DMS114 treated with DMSO at 0.1 percent for 48 hours (cell line): Measurements from ENCODE around the gene RPL41.

Source experiments
- DNase-seq: peaks from one replicate; lab custom pipeline; 2025; ENCODE audit not compliant: unreplicated experiment; lab: John Stamatoyannopoulos, UW

The RPL41 gene

DNA sequence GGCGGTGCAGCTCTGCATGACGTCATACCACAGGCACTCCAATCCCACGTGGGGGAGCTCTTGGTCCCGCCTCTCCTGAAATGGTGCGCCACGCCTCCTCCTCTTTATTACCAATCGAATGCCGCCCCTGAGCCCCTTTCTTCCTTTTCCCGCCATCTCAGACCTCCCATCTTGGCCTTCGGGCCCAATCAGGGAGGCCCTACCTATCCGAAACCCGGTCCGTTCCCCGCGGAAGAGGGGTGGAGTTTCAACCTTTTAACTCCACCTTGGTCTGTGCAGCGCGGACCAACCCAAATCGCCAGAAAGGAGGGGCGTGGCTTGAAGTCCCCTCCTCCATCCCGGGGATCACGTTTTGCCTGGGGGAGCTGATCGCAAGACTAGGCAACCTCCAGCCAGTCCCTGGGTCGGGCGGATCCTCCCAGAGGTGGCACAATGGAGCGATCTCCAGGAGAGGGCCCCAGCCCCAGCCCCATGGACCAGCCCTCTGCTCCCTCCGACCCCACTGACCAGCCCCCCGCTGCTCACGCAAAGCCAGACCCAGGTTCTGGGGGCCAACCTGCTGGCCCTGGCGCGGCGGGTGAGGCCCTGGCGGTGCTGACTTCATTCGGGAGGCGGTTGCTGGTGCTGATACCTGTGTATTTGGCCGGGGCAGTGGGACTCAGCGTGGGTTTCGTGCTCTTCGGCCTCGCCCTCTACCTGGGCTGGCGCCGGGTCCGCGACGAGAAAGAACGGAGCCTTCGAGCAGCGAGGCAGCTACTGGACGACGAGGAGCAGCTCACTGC is 11.6 kb downstream of the RPL41 start, which contains the start of gene ESYT1:
ESYT1 (plus strand) TSS at position 380 of the 782 bp plus-strand sequence; CDS start at position 433, 53 bp downstream.
- DNase-seq: peak; percentile 100

DNA sequence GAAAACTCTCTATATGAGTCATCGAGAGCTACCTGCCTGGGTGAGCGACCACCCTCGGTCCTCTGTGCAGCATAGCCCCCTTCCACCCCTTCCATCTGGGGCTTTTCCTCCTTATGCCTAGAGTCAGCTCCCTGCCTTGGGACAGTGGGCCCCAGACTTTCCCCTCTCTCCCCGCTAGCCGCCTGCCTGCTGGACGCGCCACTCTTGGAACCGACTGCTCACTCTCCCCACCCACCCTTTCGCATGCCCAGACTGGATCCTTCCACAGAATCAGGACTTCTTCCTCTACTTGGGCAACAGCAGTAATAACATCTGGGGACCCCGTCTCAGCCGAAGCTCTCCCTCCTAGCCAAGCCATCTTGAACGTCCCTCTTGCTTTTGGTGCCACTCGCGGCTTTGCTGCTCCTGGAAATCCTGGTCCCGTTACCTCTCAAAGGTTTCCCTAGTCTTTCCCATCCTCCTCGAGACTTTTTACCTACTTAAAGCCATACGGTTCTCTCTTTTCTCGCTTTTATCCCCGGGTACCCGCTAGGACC is 12.3 kb downstream of the RPL41 start:
- DNase-seq: no peak

GRCh38 chr12:56129206-56129941 is 12.9 kb downstream of the RPL41 start:
- no peak for DNase-seq

DNA sequence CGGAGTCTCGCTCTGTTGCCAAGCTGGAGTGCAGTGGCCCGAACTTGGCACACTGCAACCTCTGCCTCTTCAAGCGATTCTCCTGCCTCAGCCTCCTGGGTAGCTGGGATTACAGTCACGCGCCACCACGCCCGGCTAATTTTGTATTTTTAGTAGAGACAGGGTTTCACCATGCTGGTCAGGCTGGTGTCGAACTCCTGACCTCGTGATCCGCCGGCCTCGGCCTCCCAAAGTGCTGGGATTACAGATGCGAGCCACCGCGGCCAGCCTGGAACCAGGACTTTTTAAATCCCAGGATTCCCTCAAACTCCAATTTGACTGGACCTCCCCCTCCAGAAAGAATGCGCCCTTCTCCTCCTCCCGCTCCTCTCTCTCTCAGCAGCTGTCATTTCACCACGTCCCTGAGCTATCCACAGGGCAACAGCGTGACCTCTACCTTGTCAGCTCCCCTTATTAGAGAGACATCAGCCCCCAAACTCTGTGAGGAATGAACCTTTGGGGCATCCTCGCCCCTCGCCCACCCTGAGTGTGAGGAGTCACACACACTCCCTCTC is 13.6 kb downstream of the RPL41 start:
- DNase-seq: no peak

- DNase-seq: no peak
These were observed 14.4 kb downstream of the RPL41 start for GRCh38 chr12:56130876-56131275.

DNA sequence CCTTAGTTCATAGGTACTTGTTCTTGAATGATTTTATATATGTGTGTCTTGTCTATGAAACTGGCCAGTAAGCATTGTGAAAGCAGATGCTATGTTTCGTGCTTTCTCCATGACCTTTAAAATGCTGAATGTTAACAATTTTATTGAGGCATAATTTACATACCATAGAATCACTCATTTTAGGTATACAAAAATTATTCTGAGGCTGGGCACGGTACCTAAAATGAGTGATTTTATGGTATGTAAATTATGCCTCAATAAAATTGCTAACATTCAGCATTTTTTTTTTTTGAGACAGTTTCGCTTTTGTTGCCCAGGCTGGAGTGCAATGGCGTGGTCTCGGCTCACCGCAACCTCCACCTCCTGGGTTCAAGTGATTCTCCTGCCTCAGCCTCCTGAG is 18.5 kb downstream of the RPL41 start:
- DNase-seq: no peak

DNA sequence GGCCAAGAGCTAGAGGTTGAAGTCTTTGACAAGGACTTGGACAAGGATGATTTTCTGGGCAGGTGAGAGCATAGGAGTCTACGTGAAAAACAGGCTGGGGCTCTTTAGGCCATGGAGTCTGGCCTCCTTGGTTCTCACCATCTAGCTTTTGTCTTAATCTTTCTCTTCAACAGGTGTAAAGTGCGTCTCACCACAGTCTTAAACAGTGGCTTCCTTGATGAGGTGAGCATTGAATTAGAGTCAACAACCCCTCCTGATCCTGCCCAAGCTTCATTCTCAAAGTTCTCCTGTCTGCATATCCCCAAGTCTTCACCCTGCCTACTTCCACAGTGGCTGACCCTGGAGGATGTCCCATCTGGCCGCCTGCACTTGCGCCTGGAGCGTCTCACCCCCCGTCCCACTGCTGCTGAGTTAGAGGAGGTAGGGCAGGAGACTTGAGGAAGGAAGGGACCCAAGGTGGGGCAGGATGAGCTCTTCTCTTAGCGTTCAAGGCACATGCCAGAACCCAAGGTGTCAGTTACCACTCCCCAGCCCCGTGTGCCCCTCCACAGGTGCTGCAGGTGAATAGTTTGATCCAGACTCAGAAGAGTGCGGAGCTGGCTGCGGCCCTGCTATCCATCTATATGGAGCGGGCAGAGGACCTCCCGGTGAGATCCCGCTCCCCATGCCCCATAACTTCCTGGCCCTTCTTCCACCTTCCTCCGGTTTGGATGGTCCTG is 21.6 kb downstream of the RPL41 start:
- DNase-seq: no peak

- no peak for DNase-seq
These were observed 25.7 kb downstream of the RPL41 start for GRCh38 chr12:56141946-56142784.

- no peak for DNase-seq
These were observed 26.8 kb downstream of the RPL41 start for GRCh38 chr12:56143217-56143616.

DNA sequence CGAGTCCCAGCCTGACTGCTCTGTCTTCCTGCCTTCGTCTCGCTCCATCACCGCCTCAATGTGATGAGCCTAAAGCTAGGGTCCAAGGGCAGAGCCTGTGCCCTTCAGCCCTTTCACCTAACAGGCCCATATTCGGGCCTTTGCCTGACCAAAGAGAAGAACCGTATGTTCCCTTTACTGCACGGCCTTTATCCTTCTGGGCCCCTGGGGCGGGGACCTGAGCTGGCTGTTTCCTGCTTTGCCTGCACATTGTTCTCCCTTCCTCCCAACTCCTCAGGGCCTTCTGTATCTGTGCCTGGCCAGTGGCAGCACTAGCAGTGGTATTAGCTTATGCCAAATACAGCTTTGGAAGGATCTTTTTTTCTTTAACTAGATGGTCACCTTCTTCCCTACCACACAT is 27.4 kb downstream of the RPL41 start:
- DNase-seq: no peak

- no peak for DNase-seq
These were observed 28.8 kb downstream of the RPL41 start for GRCh38 chr12:56145217-56145616.

DNA sequence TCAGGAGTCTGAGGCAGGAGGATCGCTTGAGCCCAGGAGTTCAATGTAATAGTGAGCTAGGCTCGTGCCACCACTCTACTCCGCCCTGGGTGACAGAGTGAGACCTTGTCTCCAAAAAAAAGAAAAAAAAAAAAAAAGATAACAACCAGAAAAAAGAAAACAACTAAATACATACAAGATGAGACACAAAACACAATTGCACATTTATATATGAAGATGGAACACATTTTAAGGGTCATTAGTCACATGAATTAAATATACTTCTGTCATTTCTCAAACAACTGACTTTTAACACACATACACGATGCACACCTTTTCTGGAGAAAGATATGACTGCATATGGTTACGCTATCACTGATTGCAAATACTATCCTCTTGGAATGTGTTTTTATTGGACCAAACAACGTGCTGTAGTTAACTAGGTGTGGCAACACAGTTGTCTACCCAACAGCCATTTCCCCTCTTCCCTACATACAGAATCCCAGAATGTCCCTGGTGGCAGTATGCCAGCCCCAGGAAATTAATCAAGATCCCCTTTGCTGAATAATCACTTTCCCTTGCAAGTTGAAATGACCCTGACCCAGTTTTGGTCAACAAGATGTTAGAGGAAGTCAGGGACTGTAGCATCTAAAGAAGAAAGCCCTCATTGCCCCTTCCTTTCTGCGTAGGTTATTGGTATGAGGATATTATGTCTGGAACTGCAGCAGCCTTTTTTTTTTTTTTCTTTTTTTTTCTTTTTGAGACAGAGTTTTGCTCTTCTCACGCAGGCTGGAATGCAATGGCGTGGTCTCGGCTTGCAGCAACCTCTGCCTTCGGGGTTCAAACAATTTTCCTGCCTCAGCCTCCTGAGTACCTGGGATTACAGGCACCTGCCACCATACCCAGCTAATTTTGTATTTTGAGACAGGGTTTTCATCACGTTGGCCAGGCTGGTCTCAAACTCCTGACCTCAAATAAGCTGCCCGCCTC is 30.3 kb downstream of the RPL41 start:
- no peak for DNase-seq

GRCh38 chr12:56150563-56150962 is 34.1 kb downstream of the RPL41 start:
- no peak for DNase-seq

DNA sequence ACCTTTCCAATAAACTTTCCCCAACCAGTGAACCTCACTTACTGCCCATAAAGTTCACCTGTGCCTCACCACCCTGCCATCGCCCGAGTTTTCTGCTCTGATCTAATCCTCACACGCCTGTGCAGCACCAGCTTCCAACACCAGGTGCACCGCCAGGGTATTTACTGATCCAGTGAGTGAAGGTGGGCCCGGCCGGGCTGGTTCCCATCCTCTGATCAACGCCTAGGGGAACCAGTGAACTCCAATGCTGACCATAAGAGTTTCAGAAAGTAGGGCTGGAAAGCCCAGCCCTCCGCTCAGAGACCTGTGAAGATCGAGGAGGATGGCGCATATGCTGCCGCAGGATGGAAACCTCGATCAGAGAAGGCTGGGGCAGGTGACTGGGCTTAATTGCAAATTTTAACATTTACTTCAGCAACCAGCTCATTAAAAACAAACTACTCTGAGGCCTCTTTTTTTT is 35.3 kb downstream of the RPL41 start:
- peak; percentile 64 for DNase-seq

- DNase-seq: peak; percentile 84
These were observed 35.8 kb downstream of the RPL41 start, which contains the start of gene MYL6B for GRCh38 chr12:56152132-56152755. Gene MYL6B (plus strand): TSS chr12:56152587. CDS start chr12:56153919, 1,332 bp downstream.

DNA sequence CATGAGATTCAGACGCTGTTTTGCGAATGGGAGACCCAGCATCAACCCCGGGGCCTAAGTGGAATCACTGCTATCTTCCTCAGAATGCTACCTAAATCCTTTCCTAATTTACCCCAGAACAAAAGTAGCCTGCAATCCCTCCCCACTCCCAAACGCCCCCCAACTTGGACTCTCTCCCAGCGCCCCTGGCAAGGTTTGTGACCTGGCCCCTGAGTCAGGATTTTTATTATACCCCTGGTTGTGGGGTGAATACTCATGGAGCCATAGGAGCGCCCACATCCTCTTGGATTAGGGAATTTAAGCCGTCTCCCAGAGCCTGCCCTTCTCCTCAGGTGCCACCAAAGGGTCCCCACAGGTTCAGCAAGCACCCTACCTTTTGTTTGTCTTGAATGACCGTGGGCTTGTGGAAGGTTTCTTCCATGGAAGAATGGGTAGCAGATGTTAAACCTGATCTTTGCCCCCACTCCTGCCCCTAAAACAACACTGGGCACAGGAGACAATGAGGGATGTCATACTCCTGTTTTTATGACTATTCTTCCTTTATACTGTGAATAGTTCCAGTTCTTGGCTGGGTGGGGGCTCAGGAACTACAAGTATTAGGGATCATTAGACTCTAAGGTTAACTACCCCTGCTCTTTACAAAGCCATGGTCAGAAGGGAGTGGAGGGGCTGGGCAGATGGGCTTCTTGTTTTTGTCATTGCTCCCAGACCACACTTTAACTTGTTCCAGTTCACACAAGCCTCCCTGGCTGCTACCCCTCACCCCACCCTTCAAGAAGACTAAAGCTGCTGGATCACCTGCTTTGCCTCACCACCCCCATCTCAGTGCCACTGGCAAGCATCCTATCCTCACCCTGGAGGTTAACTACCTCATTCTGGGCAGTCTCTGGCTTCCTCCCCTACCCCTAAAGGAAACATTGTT is 36.6 kb downstream of the RPL41 start:
- no peak for DNase-seq

DNA sequence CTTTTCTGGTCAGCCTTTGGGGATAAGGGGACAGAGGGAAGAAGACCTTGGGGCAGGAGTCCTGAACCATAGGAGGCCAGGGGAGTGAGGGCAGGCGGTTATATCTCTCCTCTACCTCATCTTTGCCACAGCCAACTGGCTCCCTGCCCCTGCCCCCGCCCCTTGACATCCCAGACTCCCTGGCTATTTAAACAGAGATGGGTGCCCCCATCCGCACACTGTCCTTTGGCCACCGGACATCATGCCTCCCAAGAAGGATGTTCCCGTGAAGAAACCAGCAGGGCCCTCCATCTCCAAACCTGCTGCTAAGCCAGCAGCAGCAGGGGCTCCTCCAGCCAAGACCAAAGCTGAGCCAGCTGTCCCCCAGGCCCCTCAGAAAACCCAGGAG is 37.2 kb downstream of the RPL41 start:
- DNase-seq: no peak
